ENCODE measurements around the gene U2AF1.
"Not testable (repeated sequence)": the region's sequence is repeated elsewhere in the genome, so short reads cannot be mapped to it uniquely, and the experiment has no call there.

- TF ChIP-seq CTCF, POLR2AphosphoS5 (IDR thresholded peaks at IDR 0.05): not testable (repeated sequence)
These were observed 5.7 kb downstream of the U2AF1 start for GRCh38 chr21:43101676-43102075.

Data from prostate gland (tissue), 2 donors.